Right ventricle myocardium superior (tissue), 1 donor: Measurements from ENCODE around the gene SDE2. TPM values are rescaled to one million over a fixed set of nuclear protein-coding genes. Genes with fewer than 3 reads are reported as not detected.
"Not testable (repeated sequence)": the region's sequence is repeated elsewhere in the genome, so short reads cannot be mapped to it uniquely, and the experiment has no call there.

ENCODE experiments used
- ATAC-seq: fragments of 200-7000 bp; cut with Tn5 transposase; one replicate; pipeline ENCODE4 v1.9.1; 2020; ENCODE audit warnings: mild to moderate bottlenecking; ENCODE audit not compliant: poor library complexity
- DNase-seq: peaks from one replicate; pipeline ENCODE4 v3.0.0-alpha.2; 2020
- intact Hi-C: fragments of 100-400 bp; cut with DNase I; formaldehyde crosslinking; loops from one replicate; pipeline ENCODE4 v1.11.2; 2022
- total RNA-seq: library from RNA; stranded (reverse); fragmentation: NEBNext Ultra II Directional; extraction: Animal tissue kit (Norgen Biotek cat#: 25700); gene quantifications from one replicate; pipeline ENCODE4 v1.2.1, GENCODE V29; 2021
- donor health status: DM: no; HTN: yes; CAD: no; lungs with severe emphysema.

Gene SDE2
- total RNA-seq, 1 donor from 2014 or later = 9.4 TPM

DNA sequence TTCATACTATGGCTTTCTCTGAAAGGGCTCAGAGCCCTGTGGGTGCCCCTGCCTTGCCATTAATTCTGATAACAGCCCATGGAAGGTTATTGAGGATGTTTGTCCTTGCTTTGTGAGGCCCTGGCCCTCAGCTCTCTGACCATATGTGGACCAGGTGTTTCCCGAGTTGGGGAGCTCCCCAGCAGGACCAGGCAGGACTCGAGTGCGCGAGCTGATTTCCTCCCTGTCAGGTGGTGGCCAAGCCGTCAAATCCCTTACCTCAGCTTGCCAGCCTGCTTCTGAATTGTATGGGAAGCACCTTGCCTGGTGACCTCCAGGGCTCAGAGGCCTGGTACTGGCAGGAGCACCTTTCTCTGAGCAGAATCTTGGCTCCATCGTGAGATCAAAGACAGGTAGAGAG is 17.9 kb upstream of the SDE2 start:
- no peak for DNase-seq
- intact Hi-C loops = no loop called here
- ATAC-seq = no peak

DNA sequence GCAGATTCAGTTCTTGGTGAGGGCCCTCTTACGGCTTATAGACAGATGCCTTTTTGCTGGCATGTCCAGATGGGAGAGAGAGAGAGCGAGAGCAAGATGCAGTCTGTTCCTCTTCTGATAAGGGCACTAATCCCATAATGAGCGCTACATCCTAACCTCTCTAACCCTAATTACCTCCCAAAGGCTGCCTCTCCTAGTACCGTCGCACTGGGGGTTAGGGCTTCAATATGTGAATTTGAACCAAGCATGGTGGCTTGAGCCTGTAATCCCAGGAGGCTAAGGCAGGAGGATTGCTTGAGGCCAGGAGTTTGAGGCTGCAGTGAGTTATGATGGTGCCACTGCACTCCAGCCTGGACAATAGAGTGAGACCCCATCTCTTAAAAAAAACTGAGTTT is 10.5 kb upstream of the SDE2 start:
- ATAC-seq (no peak), DNase-seq (no peak)
- intact Hi-C loops = no loop called here

DNA sequence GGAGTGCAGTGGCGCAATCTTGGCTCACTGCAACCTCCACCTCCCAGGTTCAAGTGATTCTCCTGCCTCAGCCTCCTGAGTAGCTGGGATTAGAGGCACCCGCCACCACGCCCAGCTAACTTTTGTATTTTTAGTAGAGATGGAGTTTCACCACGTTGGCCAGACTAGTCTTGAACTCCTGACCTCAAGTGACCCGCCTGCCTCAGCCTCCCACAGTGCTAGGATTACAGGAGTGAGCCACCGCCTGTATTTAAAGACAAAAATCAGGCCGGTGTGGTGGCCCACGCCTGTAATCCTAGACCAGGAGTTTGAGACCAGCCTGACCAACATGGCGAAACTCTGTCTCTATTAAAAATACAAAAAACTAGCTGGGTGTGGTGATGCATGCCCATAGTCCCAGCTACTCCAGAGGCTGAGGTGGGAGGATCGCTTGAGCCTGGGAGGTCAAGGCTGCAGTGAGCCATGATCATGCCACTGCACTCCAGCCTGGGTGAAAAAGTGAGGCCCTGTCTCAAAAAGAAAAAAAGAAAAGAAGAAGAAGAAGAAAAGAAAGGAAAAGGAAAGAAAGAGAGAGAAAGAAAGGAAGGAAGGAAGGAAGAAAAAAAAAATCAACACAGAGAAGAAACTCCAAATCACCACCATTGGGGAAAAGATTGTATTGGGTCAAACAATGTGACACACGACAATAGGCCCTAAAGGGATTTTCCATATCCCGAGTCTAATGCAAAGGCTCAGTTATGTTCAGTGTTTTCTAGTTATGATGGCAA is 8.2 kb upstream of the SDE2 start:
- intact Hi-C loops, ATAC-seq, DNase-seq: not testable (repeated sequence)

DNA sequence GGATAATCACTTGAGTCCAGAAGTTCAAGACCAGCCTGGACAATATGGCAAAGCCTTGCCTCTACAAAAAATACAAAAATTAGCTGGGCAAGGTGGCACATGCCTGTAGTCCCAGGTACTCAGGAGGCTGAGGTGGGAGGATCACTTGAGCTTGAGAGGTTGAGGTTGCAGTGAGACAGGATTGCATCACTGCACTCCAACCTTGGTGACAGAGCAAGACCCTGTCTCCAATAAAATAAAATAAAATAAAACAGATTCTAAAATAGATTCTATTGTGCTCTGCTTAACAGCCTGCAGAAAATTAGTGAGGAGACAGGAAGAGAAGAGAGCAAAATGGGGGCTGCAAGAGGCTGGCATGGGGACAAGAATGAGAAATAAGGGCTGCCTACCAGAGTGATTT is 7.5 kb upstream of the SDE2 start:
- DNase-seq (no peak), ATAC-seq (no peak)
- intact Hi-C loops = no loop called here

DNA sequence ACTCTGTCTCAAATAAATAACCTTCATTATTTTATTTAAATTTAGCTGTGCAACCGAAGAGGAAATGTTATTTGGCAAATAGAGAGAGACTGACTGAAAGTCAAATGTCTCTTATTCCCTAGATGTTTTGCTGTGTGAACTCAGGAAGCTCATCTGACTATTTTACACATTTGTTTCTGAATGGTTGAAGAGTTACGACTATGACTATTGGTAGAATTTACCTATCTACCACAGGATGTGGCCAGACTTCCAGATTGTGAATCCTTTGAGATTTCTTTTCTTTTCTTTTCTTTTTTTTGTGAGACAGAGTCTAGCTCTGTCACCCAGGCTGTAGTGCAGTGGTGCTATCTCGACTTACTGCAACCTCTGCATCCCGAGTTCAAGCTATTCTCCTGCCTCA is 5.3 kb upstream of the SDE2 start:
- intact Hi-C loops = loop anchor here (5.0 kb wide), 1 partner anchor 58 kb away; the partner anchor contains the start of gene H3-3A
- DNase-seq = no peak
- no peak for ATAC-seq

DNA sequence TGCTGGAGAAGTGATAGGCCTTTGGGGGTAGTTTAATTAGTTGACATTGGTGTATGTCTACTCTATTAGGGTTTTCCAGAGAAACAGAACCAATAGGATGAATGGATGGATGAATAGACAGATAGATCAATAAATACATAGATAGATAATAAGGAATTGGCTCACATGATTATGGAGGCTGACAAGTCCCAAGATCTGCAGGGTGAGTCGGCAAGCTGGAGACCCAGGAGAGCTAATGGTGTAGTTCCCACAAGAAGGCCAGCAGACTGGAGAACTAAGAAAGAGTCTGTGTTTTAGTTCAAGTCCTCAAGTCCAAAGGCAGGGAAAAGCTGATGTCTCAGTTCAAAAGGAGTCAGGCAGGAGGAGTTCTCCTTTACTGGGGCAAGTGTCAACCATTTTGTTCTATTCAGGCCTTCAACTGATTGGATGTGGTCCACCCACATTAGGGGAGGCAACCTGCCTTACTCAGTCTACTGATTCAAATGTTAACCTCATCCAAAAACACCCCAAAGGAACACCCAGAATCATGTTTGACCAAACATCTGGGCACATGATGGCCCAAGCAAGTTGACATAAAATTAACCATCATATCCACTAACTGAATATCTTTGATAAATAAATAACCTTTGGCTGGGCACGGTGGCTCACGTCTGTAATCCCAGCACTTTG is 4.5 kb upstream of the SDE2 start:
- intact Hi-C loops = loop anchor here (5.0 kb wide), 1 partner anchor 59 kb away; the partner anchor contains the start of gene H3-3A
- no peak for DNase-seq
- no peak for ATAC-seq

DNA sequence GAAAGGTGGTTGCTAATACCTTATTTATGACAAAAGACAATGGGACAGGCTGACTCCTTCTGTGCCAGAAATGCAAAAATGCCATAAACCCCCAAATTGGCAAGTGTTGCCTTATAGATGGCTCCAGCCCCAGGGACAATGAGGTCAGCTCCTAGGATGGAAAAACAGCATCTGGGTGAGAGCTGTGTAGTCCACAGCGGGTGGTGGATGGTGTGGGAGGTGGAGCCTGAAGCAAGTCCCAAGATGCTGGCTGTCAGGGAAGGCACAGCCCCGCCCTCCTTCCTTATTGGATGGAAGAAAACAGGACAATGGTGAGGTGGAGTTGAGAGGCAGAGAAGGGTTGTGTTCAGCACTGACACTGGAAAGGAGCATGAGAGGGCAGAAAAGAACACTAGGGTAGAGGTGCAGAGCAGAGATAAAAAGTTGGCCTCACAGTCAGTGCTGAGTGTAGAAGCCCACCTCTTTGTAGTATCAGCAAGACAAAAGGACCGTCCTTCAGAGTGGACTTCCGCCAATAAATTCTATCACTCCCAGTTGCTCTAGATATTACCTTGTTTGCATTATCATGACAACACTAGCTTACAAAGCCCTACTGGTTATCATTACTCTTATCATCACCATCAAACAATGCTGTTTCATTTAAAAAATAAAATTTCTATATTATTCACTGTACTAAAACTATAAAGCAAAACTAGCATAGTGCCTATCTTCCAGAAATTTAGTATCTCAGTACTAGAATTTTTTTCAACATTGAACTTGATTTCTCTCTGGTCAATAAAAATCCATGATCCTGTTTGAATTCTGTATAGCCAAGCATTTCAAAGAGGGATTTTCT is 3.7 kb upstream of the SDE2 start:
- DNase-seq (peak; percentile 78), ATAC-seq (peak; percentile 2)
- intact Hi-C loops = loop anchor here (5.0 kb wide), 1 partner anchor 59 kb away; the partner anchor contains the start of gene H3-3A

DNA sequence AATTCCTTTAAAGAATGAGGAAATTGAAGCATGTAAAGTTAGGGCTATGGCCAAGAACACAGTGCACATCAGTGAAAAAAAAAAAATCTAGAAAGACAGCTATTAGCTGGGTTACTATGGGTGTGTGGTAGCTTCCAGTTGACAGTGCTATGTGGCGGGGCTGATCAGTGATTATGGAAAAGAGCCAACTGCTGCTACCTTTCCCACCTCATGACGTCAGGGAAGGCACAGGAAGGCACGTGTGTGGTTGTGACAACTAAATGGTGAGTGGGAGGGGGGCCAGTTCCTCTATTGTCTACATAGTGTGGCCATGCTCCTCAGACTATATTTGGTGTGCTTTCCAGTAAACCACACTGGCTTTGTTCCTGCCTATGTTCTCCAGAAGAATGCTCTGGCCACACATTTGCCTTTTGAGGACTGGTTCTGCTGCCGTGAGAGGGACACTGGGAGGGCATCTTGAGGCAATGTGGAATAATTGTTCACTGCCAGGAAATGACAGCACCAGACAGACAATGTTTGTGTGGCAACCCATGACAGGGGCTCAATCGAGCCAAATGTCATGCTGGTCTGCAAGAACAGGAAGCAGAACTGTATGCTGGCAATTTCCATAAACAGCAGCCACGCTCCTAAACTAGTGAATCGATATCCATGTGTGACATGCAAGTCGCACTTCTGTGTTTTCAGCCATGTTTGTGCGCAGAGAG is 3.0 kb upstream of the SDE2 start:
- intact Hi-C loops = loop anchor here (5.0 kb wide), 1 partner anchor 60 kb away; the partner anchor contains the start of gene H3-3A
- DNase-seq (peak; percentile 70), ATAC-seq (peak; percentile 11)

DNA sequence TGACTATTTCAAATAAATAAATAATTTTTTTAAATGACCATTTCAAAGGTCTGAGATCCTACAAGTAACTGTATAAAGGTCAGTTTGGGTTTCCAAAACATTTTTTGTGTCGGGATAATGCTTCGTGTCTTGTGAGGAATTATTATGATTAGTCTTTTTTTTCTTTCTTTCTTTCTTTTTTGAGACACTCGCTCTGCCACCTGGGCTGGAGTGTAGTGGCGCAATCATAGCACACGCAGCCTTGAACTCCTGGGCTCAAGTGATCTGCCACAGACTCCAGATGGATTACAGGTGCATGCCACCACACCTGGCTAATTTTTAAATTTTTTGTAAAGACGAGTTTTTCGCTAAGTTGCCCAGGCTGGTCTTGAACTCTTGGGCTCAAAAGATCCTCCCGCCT is 1.9 kb upstream of the SDE2 start:
- no peak for DNase-seq
- no peak for ATAC-seq
- intact Hi-C loops = loop anchor here (5.0 kb wide), 1 partner anchor 61 kb away; the partner anchor contains the start of gene H3-3A

DNA sequence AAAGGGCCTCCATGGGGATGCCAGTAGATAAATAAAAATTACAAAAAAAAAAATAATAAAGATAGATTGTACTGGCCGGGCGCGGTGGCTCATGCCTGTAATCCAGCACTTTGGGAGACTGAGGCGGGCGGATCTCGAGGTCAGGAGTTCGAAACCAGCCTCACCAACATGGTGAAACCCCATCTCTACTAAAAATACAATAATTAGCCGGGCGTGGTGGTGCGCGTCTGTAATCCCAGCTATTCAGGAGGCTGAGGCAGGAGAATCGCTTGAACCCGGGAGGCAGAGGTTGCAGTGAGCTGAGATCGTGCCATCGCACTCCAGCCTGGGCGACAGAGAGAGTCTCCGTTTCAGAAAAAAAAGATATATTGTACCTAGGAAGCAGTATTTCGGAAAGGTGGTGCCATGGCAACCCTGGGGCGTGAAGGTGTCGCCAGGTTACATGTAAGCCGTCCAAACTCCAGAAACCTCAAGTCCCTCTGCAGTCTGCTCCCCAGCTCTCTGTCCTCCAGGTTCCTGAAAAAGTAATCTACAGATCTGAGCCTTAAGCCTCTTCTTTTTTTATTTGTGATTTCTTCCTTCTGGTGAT is 1.4 kb upstream of the SDE2 start:
- intact Hi-C loops = loop anchor here (5.0 kb wide), 1 partner anchor 62 kb away; the partner anchor contains the start of gene H3-3A
- not testable (repeated sequence) for ATAC-seq, DNase-seq

DNA sequence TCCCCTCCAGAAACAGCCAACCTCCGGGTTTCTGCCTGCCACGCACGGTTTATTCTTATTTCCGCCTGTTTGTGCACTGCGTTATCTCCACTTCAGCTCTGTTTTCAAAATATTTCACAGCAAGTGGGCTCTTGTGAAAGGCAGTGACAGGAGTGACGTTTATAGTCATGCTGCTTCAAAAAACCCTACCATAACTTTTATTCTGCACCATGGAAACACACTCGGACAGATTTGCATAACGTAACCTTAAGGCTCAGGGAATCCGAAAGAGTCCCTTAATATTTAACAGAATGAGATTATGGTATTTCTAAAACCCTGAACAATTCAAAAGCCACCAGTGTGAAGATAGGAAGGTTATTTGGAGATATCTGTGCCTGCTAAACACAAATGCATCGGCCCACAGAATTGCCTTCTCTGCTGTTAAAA is 782 bp upstream of the SDE2 start:
- ATAC-seq = no peak
- intact Hi-C loops = loop anchor here (5.0 to 10.0 kb wide), 2 partner anchors 62 to 125 kb away; partner anchors contain the start of gene H3-3A
- no peak for DNase-seq

DNA sequence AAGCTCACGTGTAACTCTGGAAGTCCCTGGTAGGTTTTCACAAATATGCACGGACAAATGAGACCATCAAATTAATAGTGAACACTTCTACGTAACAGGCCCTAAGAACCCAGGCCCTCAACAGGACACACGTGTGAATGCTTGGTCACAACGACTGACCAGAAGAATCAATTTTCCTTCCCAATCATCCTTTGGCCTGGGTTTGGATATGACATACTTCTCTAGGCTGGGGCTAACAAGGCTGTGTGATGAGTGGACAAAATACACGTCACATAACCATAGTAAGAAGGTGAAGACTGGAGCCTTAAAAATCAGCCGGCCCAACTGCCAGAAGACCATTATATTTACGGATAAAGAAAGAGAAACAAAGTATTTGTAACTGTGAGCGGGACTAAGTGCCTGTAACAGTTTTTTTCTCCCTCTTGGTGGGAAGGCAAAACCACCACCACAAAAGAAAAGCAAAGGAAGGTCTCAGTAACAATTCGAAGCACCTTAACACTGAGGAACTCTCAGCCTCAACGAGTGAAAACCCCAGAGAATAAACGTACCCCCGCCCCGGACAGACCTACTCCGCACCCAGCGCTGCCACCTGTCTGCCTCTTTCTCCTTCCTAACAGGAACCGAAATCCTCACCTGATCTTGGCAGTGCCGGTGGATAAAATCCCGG is 450 bp downstream of the SDE2 start:
- DNase-seq (no peak), ATAC-seq (peak; percentile 23)
- intact Hi-C loops = loop anchor here (10.0 kb wide), 1 partner anchor 126 kb away; no protein-coding TSS in a partner anchor

DNA sequence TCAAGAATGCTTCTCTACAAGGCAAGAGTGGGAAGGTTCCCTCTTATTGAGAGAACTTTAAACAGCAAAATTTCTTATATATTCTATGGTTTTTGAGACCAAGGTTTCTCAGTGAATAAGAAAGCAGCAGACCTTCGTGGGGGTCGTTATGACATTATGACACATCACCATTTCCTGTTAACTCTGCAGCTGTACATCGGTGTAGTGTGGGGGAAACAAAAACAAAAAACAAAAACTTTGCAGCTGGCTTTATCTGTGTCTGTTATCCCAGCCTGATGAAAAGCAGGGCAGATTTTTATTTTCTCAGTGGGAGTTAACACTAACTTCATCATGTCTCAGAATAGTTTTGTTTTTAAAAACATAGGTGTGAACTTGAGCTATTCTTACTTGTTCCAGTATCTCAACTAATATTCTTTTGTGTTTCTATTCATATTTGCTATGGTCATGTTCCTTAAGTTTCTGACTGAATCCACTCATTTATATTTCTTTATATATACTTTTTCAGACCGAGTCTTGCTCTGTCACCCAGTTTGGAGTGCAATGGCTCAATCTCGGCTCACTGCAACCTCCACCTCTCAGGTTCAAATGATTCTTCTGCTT is 2.1 kb downstream of the SDE2 start:
- DNase-seq (no peak), ATAC-seq (no peak)
- intact Hi-C loops = loop anchor here (10.0 kb wide), 1 partner anchor 128 kb away; no protein-coding TSS in a partner anchor

DNA sequence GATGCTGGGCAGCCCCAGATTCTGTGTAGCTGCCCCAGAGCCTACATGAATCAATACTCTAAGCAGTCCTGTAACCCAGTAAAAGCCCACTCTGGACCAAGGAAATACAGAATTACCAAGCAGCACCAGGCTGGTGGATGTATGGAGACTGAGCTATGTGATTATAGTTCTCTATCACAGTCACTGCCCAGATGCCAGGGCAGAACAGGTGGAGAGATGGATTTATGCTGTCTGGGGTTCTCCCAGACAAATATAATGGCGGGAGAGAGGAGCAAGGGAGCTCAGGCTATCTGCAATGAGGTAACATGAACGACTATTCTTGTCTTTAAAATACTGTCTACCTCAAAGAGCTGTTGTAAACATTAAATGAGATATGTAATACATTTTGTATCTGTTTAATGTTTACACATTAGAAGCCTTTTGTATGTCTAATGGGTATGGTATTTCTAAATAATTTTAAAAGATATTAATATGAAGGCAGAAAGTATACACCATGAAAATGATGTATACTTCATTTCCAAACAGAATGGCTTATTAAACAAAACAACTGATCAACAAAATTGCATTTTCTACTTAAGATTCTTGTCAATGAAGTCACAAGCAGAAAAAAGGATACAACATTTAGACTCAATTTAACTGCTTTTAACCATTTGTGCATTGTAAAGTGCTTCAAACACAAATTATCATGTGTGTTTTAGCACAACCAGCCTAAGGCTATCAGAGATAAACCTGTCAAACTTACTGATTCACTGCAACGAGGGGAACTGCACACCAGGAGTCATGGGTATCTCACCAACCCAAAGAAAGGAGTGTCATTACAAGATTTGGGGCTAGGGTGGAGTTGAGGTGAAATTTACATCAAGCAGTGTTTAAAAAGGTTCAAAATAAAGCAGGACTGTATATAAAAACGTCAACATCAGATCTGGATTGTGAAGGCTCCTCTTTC is 3.0 kb downstream of the SDE2 start:
- intact Hi-C loops = loop anchor here (10.0 kb wide), 1 partner anchor 129 kb away; no protein-coding TSS in a partner anchor
- ATAC-seq (no peak), DNase-seq (no peak)

DNA sequence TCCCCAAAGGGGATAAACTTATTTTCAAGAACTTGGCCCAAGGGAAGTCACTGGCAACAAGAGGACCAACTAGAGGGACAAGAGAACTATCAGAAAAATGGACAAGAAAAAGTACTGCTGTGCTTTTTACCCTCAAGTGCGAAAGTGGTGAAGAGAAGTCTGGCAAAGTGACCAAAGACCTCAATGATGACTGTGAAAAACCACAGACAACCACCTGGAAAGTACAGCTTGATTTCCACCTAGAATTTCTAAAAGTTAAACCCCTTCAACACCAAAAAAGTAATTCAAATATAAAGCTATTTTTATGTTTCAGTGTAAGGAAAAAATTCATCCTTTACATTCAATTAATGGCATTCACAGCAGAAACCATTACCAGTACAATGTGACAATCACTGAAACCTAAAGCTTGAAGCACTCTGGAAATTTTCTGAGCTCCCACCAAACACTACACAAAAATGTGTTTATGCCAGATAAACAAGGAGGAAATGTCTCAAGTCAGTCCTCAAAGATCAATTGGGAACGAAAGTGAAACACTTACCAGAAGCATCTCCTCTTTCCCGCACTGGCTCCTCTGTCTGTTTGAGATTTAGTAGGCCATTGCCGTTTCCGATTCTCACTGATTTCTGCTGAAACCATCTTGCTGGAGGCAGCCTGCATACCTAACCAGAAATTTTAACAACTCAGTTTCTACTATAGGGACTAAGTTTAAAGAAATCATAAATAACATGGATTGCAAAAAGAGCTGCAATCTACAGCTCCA is 8.3 kb downstream of the SDE2 start:
- no peak for DNase-seq
- intact Hi-C loops = loop anchor here (10.0 kb wide), 1 partner anchor 134 kb away; no protein-coding TSS in a partner anchor
- no peak for ATAC-seq
